HG03135 (cell line): ENCODE results near the gene RHOC.

ENCODE experiments used
- ATAC-seq: cut with Tn5 transposase; IDR thresholded peaks from one replicate; pipeline ENCODE4 v1.9.1; 2021; ENCODE audit warnings: mild to moderate bottlenecking, moderate library complexity; ENCODE audit not compliant: unreplicated experiment

The RHOC gene

GRCh38 chr1:112718691-112719418 is 11.9 kb upstream of the RHOC start:
- no peak for ATAC-seq

- ATAC-seq, result no peak
Observed at GRCh38 chr1:112717263-112717873, 10.4 kb upstream of the RHOC start.

GRCh38 chr1:112716133-112716720 is 9.3 kb upstream of the RHOC start:
- no peak for ATAC-seq

GRCh38 chr1:112715264-112716053 is 8.5 kb upstream of the RHOC start, which contains the start of gene PPM1J:
Gene PPM1J (minus strand): TSS chr1:112715332. CDS start chr1:112715301, 31 bp downstream.
- peak; percentile 77 for ATAC-seq

GRCh38 chr1:112714313-112715263 is 7.7 kb upstream of the RHOC start:
- ATAC-seq, result peak; percentile 3

- no peak for ATAC-seq
Observed at GRCh38 chr1:112713466-112714312, 6.8 kb upstream of the RHOC start.

GRCh38 chr1:112712701-112713128 is 5.8 kb upstream of the RHOC start:
- no peak for ATAC-seq

- ATAC-seq, result no peak
Observed at GRCh38 chr1:112712191-112712590, 5.3 kb upstream of the RHOC start.

GRCh38 chr1:112711670-112712069 is 4.7 kb upstream of the RHOC start:
- no peak for ATAC-seq

- ATAC-seq, result no peak
Observed at GRCh38 chr1:112711041-112711440, 4.1 kb upstream of the RHOC start.

- ATAC-seq, result no peak
Observed at GRCh38 chr1:112710586-112710985, 3.7 kb upstream of the RHOC start.

GRCh38 chr1:112710159-112710558 is 3.2 kb upstream of the RHOC start:
- no peak for ATAC-seq

GRCh38 chr1:112708489-112708888 is 1.6 kb upstream of the RHOC start:
- no peak for ATAC-seq

GRCh38 chr1:112708002-112708448 is 1.1 kb upstream of the RHOC start:
- ATAC-seq, result no peak

GRCh38 chr1:112707221-112708001 is 484 bp upstream of the RHOC start:
- ATAC-seq, result peak; percentile 53

GRCh38 chr1:112704934-112705627 is 1.8 kb downstream of the RHOC start:
- peak; percentile 61 for ATAC-seq

GRCh38 chr1:112704391-112704933 is 2.5 kb downstream of the RHOC start:
- ATAC-seq, result no peak

GRCh38 chr1:112703706-112704105 is 3.2 kb downstream of the RHOC start:
- no peak for ATAC-seq
